Panc1 (cell line): ENCODE data around the gene CNPPD1. TPM values are rescaled to one million over a fixed set of nuclear protein-coding genes. Genes with fewer than 3 reads are reported as not detected.

ENCODE experiments used
- ATAC-seq: fragments of 200-7000 bp; cut with Tn5 transposase; 2 replicates; pipeline ENCODE4 v1.9.1; 2020; ENCODE audit warnings: mild to moderate bottlenecking, moderate library complexity
- BruUV-seq: library from RNA; stranded (reverse); fragments of 400-500 nt; replicated peaks from 2 replicates; lab custom pipeline; 2021; lab: Mats Ljungman, UMichigan
- CTCF ChIA-PET: fragments of 300-600 bp; sonication (Branson Sonifier 250); formaldehyde crosslinking; loops from one replicate; lab custom pipeline; 2022; ENCODE audit warnings: antibody characterized with exemption; lab: Charles Lee
- POLR2A ChIA-PET: fragments of 300-600 bp; sonication (Branson Sonifier 250); formaldehyde crosslinking; loops from one replicate; lab custom pipeline; 2022; ENCODE audit warnings: antibody characterized with exemption; lab: Charles Lee
- DNase-seq: peaks from one replicate; pipeline ENCODE4 v3.0.0-alpha.2; 2010; ENCODE audit warnings: low read depth, low spot score
- H3K27ac ChIP-seq: 2 replicates; pipeline ENCODE4 v1.5.1; 2011; ENCODE audit warnings: mild to moderate bottlenecking, low read length, inconsistent platforms
- H3K27me3 ChIP-seq: fragments of 200-500 bp; sonication (Bioruptor generic); 2 replicates; pipeline ENCODE4 v1.6.0; 2014; ENCODE audit warnings: low read length, inconsistent platforms; ENCODE audit not compliant: control insufficient read depth, insufficient read depth
- H3K36me3 ChIP-seq: fragments of 200-500 bp; sonication (Bioruptor generic); 2 replicates; pipeline ENCODE4 v1.5.1; 2014; ENCODE audit warnings: inconsistent platforms, mild to moderate bottlenecking, low read length, moderate library complexity; ENCODE audit not compliant: control insufficient read depth, insufficient read depth
- H3K4me1 ChIP-seq: 2 replicates; pipeline ENCODE4 v1.5.1; 2011; ENCODE audit warnings: inconsistent platforms, mild to moderate bottlenecking, low read length, moderate library complexity; ENCODE audit not compliant: control insufficient read depth, insufficient read depth
- H3K4me3 ChIP-seq, 2 experiments: 2 replicates each; pipeline ENCODE4 v1.5.1; 2011 to 2012; ENCODE audit warnings: low read depth in 2 of 2, low read length in 2 of 2, mild to moderate bottlenecking in 2 of 2, inconsistent platforms in 1 of 2, moderate library complexity in 1 of 2
- H3K9me3 ChIP-seq: fragments of 200-500 bp; sonication (Bioruptor generic); 2 replicates; pipeline ENCODE4 v1.5.1; 2014; ENCODE audit warnings: low read depth, mild to moderate bottlenecking, inconsistent platforms, low read length, moderate library complexity; ENCODE audit not compliant: control insufficient read depth, insufficient read depth
- POLR2AphosphoS5 ChIP-seq: IDR thresholded peaks from 2 replicates; pipeline ENCODE4 v1.6.1; 2012; ENCODE audit warnings: mild to moderate bottlenecking, low read depth, low read length, moderate library complexity
- SIN3A ChIP-seq: IDR thresholded peaks from 2 replicates; pipeline ENCODE4 v1.6.1; 2012; ENCODE audit warnings: low read depth, mild to moderate bottlenecking, low read length, moderate library complexity, borderline replicate concordance; ENCODE audit not compliant: insufficient read depth
- TCF7L2 ChIP-seq: IDR thresholded peaks from 2 replicates; pipeline ENCODE4 v1.6.1; 2011; ENCODE audit warnings: mild to moderate bottlenecking, low read depth, low read length, inconsistent platforms
- in situ Hi-C: cut with HindIII; loops from 2 replicates; pipeline ENCODE4 v1.10.0; 2016; ENCODE audit warnings: low sequenced_read_pairs, low pct_unique_long_range_greater_than_20kb
- intact Hi-C: fragments of 100-400 bp; cut with micrococcal nuclease; formaldehyde crosslinking; loops from one replicate; pipeline ENCODE4 v1.10.0; 2022; ENCODE audit not compliant: unreplicated experiment
- total RNA-seq: library from RNA; stranded (reverse); gene quantifications from one replicate; pipeline ENCODE4 v1.2.1, GENCODE V29; 2021; ENCODE audit not compliant: unreplicated experiment
- TF ChIP-seq, protein P1 (sequence below): fragments of 450-650 bp; IDR thresholded peaks from 2 replicates; pipeline ENCODE4 v1.5.1; 2017; ENCODE audit warnings: mild to moderate bottlenecking
- TF ChIP-seq, protein P2 (sequence below), 2 experiments: IDR thresholded peaks; 2 replicates each; pipeline ENCODE4 v1.6.1; 2011 to 2012; ENCODE audit warnings: low read depth in 2 of 2, control low read depth in 1 of 2, low read length in 1 of 2, mild to moderate bottlenecking in 1 of 2, moderate library complexity in 1 of 2; ENCODE audit not compliant: insufficient read depth in 1 of 2

CNPPD1 gene
- total RNA-seq, 1 experiment from 2014 or later, result 55.7 TPM

DNA sequence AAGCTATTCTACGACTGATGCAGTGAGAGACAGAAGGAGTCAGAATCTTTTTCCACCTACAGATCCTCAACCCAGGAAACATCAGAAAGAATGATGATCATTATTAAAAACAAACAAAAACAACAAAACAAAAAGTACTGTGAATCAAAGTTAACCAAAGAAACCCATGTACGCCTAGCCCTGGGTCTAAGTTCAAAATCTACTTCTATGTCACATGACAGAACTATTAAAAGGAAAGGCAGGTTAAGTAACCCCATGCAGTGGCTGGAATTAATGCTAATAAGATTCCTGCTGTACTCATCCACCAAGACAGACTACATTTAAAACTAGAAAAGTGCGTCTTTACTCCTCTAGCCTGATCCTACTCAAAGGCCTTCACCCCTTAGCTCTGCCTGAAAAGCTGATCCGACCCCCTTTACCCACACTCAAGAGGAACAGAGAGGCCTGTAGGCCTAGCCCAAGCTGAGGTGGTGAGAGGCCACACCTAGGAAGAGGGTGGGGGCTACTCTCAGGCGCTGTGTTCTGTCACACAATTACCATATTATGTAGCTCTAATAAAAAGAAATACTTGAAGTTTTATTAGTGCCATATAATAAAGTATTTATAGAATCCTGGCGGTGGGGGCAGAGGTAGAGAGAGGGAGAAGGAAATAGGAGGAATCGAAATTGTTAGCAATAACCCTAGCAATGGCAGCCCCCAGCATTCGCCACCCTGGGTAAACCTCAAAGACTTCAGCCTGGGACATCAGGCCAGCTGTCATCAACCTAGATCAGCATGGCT lies 53.2 kb downstream of the CNPPD1 start:
- BruUV-seq, result no TSS peak
- Histone ChIP-seq H3K27ac (no peak overlapping the region), H3K4me1 (peaks cover 5% of the 10 kb centered on the region), H3K4me3 (no peak overlapping the region), H3K27me3 (no peaks in the 10 kb centered on the region), H3K9me3 (no peaks in the 10 kb centered on the region), H3K36me3 (no peaks in the 10 kb centered on the region)
- no peak for TF ChIP-seq TCF7L2
- TF ChIP-seq, protein P1, sequence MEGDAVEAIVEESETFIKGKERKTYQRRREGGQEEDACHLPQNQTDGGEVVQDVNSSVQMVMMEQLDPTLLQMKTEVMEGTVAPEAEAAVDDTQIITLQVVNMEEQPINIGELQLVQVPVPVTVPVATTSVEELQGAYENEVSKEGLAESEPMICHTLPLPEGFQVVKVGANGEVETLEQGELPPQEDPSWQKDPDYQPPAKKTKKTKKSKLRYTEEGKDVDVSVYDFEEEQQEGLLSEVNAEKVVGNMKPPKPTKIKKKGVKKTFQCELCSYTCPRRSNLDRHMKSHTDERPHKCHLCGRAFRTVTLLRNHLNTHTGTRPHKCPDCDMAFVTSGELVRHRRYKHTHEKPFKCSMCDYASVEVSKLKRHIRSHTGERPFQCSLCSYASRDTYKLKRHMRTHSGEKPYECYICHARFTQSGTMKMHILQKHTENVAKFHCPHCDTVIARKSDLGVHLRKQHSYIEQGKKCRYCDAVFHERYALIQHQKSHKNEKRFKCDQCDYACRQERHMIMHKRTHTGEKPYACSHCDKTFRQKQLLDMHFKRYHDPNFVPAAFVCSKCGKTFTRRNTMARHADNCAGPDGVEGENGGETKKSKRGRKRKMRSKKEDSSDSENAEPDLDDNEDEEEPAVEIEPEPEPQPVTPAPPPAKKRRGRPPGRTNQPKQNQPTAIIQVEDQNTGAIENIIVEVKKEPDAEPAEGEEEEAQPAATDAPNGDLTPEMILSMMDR, result no peak
- in situ Hi-C loops (no loop called here), intact Hi-C loops (no loop called here)
- POLR2A ChIA-PET, result no interaction called here
- DNase-seq, result no peak
- CTCF ChIA-PET, result interaction anchor here (0.6 kb wide), 1 partner anchor 22 kb away, joined by 4 read pairs; no protein-coding TSS in a partner anchor
- ATAC-seq, result no peak

DNA sequence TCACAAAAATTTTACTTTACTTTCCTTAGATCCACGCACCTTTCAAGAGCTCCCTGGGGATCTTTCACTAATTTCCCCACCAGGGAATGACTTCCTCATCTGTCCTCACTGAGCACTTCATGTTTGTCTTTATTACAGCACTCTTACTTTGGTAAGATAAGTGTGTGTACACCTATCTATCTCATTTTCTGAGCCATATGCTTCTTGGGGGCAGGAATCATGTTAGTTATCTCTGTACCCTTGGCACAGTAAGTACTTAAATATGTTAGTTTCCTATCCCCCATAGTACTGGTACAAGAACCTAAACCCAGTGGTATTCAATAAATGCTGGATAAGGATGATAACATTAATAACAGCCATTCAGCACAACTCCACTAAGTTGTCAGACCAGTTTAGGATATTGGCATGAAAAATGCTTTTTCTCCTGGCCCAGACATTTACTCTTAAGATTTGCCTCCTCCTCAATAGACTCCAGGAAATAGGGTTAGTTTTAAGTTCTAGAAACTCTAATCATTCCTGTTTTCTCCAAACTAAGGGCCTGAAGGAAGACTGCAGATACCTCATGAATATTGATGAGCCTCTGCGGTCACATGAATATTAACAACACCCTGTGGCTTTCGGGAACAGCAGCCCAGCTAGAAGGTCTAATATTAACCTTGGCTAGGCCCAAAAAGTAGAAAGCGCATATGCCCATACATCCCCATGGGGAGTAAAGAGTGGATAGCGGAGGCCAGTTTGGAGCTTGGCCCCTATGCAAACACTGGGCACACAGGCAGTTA lies 54.3 kb downstream of the CNPPD1 start:
- POLR2A ChIA-PET, result no interaction called here

More for the DNA sequence above, 54.3 kb downstream of the CNPPD1 start:
- Histone ChIP-seq H3K36me3 (no peaks in the 10 kb centered on the region), H3K4me3 (no peak overlapping the region), H3K4me1 (peaks cover 5% of the 10 kb centered on the region), H3K27me3 (no peaks in the 10 kb centered on the region), H3K9me3 (no peaks in the 10 kb centered on the region), H3K27ac (no peak overlapping the region)
- CTCF ChIA-PET, result interaction anchor here (0.7 to 1.0 kb wide), 2 partner anchors 8 to 64 kb away, joined by 4 to 5 read pairs; no protein-coding TSS in a partner anchor
- TF ChIP-seq POLR2AphosphoS5 (no peak), TCF7L2 (no peak), SIN3A (no peak)
- TF ChIP-seq, protein P1, result no peak
- TF ChIP-seq, protein P2, sequence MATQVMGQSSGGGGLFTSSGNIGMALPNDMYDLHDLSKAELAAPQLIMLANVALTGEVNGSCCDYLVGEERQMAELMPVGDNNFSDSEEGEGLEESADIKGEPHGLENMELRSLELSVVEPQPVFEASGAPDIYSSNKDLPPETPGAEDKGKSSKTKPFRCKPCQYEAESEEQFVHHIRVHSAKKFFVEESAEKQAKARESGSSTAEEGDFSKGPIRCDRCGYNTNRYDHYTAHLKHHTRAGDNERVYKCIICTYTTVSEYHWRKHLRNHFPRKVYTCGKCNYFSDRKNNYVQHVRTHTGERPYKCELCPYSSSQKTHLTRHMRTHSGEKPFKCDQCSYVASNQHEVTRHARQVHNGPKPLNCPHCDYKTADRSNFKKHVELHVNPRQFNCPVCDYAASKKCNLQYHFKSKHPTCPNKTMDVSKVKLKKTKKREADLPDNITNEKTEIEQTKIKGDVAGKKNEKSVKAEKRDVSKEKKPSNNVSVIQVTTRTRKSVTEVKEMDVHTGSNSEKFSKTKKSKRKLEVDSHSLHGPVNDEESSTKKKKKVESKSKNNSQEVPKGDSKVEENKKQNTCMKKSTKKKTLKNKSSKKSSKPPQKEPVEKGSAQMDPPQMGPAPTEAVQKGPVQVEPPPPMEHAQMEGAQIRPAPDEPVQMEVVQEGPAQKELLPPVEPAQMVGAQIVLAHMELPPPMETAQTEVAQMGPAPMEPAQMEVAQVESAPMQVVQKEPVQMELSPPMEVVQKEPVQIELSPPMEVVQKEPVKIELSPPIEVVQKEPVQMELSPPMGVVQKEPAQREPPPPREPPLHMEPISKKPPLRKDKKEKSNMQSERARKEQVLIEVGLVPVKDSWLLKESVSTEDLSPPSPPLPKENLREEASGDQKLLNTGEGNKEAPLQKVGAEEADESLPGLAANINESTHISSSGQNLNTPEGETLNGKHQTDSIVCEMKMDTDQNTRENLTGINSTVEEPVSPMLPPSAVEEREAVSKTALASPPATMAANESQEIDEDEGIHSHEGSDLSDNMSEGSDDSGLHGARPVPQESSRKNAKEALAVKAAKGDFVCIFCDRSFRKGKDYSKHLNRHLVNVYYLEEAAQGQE (IDR thresholded peaks at IDR 0.05; ENCODE audit: insufficient read depth in 1 of 2, low read depth in 2 of 2, low read length in 1 of 2), result no peak
- DNase-seq (no peak), ATAC-seq (no peak)
- no TSS peak for BruUV-seq
- intact Hi-C loops (no loop called here), in situ Hi-C loops (no loop called here)

Other genes starting within 250 kb of the CNPPD1 start
- 1.3 TPM for gene CDK5R2, start 217.3 kb downstream of the CNPPD1 start, total RNA-seq
- gene FEV, start 191.7 kb downstream of the CNPPD1 start, total RNA-seq, result not detected
- not detected for gene CRYBA2, start 183.5 kb downstream of the CNPPD1 start, total RNA-seq
- gene CFAP65, start 135.4 kb downstream of the CNPPD1 start, total RNA-seq, result 0.33 TPM
- gene IHH, start 116.0 kb downstream of the CNPPD1 start, total RNA-seq, result 0.23 TPM
- gene NHEJ1, start 16.1 kb downstream of the CNPPD1 start, total RNA-seq, result 18.2 TPM
- gene SLC23A3, start 6.9 kb downstream of the CNPPD1 start, total RNA-seq, result 3.3 TPM
- gene RETREG2, start 1.4 kb upstream of the CNPPD1 start, total RNA-seq, result 106 TPM
- gene ZFAND2B, start 29.9 kb upstream of the CNPPD1 start, total RNA-seq, result 43.2 TPM
- gene ABCB6, start 42.0 kb upstream of the CNPPD1 start, total RNA-seq, result 19.0 TPM
- gene ATG9A, start 52.7 kb upstream of the CNPPD1 start, total RNA-seq, result 75.1 TPM
- gene ANKZF1, start 52.9 kb upstream of the CNPPD1 start, total RNA-seq, result 36.2 TPM
- 8.1 TPM for gene GLB1L, start 68.5 kb upstream of the CNPPD1 start, total RNA-seq
- gene STK16, start 68.6 kb upstream of the CNPPD1 start, total RNA-seq, result 29.9 TPM
- not detected for gene TUBA4B, start 76.3 kb upstream of the CNPPD1 start, total RNA-seq
- gene TUBA4A, start 77.0 kb upstream of the CNPPD1 start, total RNA-seq, result 12.9 TPM
- gene DNAJB2, start 102.4 kb upstream of the CNPPD1 start, total RNA-seq, result 66.2 TPM
- not detected for gene PTPRN, start 132.5 kb upstream of the CNPPD1 start, total RNA-seq
- gene RESP18, start 155.8 kb upstream of the CNPPD1 start, total RNA-seq, result not detected
- gene DNPEP, start 211.0 kb upstream of the CNPPD1 start, total RNA-seq, result 107 TPM
- 0.69 TPM for gene DES, start 241.5 kb upstream of the CNPPD1 start, total RNA-seq